IMR-90 (cell line): ENCODE results near the gene HES4. TPM values are rescaled to one million over a fixed set of nuclear protein-coding genes. Genes with fewer than 3 reads are reported as not detected.
A peak's percentile ranks its signal among the peaks of the same experiment; 100 is the strongest.

Experiments
- ATAC-seq: fragments of 200-7000 bp; cut with Tn5 transposase; 2 replicates; pipeline ENCODE4 v1.9.1; 2020; ENCODE audit warnings: low read depth, mild to moderate bottlenecking, moderate library complexity
- BruUV-seq: library from RNA; stranded (reverse); fragments of 400-500 nt; replicated peaks from 2 replicates; lab custom pipeline; 2021; lab: Mats Ljungman, UMichigan
- CTCF ChIA-PET: fragments of 300-600 bp; formaldehyde crosslinking; extraction: SDS; loops from one replicate; lab custom pipeline; 2021; ENCODE audit warnings: antibody characterized with exemption; lab: Yijun Ruan, JAX
- POLR2A ChIA-PET: fragments of 300-600 bp; sonication (Branson Sonifier 250); formaldehyde crosslinking; loops from one replicate; lab custom pipeline; 2022; ENCODE audit warnings: antibody characterized with exemption; ENCODE audit not compliant: unreplicated experiment; lab: Charles Lee
- DNase-seq: peaks from one replicate; pipeline ENCODE4 v3.0.0; 2013
- H2AFZ ChIP-seq: replicated peaks from 2 replicates; pipeline ENCODE3; 2013; ENCODE audit warnings: low read length, mild to moderate bottlenecking; ENCODE audit not compliant: poor library complexity
- H2AK5ac ChIP-seq: 2 replicates; pipeline ENCODE4 v1.6.1; 2013; ENCODE audit warnings: low read depth, low read length, inconsistent platforms
- H2AK9ac ChIP-seq: replicated peaks from 2 replicates; pipeline ENCODE3; 2013; ENCODE audit warnings: mild to moderate bottlenecking, low read depth, low read length, moderate library complexity; ENCODE audit not compliant: poor library complexity
- H2BK120ac ChIP-seq: 2 replicates; pipeline ENCODE4 v1.6.1; 2013; ENCODE audit warnings: low read depth, low read length, inconsistent platforms
- H2BK15ac ChIP-seq: 3 replicates; pipeline ENCODE4 v1.6.1; 2013; ENCODE audit warnings: low read depth, low read length, inconsistent platforms
- H2BK20ac ChIP-seq: 2 replicates; pipeline ENCODE4 v1.6.1; 2013; ENCODE audit warnings: low read depth, mild to moderate bottlenecking, inconsistent platforms, low read length, moderate library complexity
- H2BK5ac ChIP-seq: 2 replicates; pipeline ENCODE4 v1.6.1; 2013; ENCODE audit warnings: mild to moderate bottlenecking, low read depth, low read length, inconsistent platforms; ENCODE audit not compliant: poor library complexity, severe bottlenecking
- H3K14ac ChIP-seq: replicated peaks from 2 replicates; pipeline ENCODE4 v1.6.1; 2013; ENCODE audit warnings: low read depth, low read length, inconsistent platforms
- H3K18ac ChIP-seq: 2 replicates; pipeline ENCODE4 v1.6.1; 2013; ENCODE audit warnings: low read depth, low read length, control low read depth
- H3K23ac ChIP-seq: 2 replicates; pipeline ENCODE4 v1.6.1; 2013; ENCODE audit warnings: low read depth, low read length, inconsistent platforms
- H3K27ac ChIP-seq: 2 replicates; pipeline ENCODE4 v1.5.1; 2013; ENCODE audit warnings: mild to moderate bottlenecking, control low read depth, low read length; ENCODE audit not compliant: insufficient read depth
- H3K27me3 ChIP-seq: 2 replicates; pipeline ENCODE4 v1.6.1; 2013; ENCODE audit warnings: low read length; ENCODE audit not compliant: control insufficient read depth, insufficient read depth
- H3K36me3 ChIP-seq: 2 replicates; pipeline ENCODE4 v1.6.1; 2013; ENCODE audit warnings: low read length, mixed read lengths; ENCODE audit not compliant: control insufficient read depth, insufficient read depth
- H3K4ac ChIP-seq: 2 replicates; pipeline ENCODE4 v1.6.1; 2013; ENCODE audit warnings: low read depth, low read length, inconsistent platforms
- H3K4me1 ChIP-seq: 2 replicates; pipeline ENCODE4 v1.6.1; 2013; ENCODE audit warnings: low read length, mixed read lengths; ENCODE audit not compliant: control insufficient read depth, insufficient read depth
- H3K4me2 ChIP-seq: 2 replicates; pipeline ENCODE4 v1.6.1; 2013; ENCODE audit warnings: low read depth, mild to moderate bottlenecking, control low read depth, low read length, moderate library complexity
- H3K4me3 ChIP-seq: 2 replicates; pipeline ENCODE4 v1.5.1; 2013; ENCODE audit warnings: low read depth, mild to moderate bottlenecking, control low read depth, low read length, moderate library complexity; ENCODE audit not compliant: insufficient read depth
- H3K56ac ChIP-seq: 2 replicates; pipeline ENCODE4 v1.6.1; 2013; ENCODE audit warnings: low read length, inconsistent platforms; ENCODE audit not compliant: insufficient read depth; ENCODE audit errors: extremely low read depth
- H3K79me1 ChIP-seq, 2 experiments: 2 replicates each; pipeline ENCODE4 v1.6.1; 2013; ENCODE audit warnings: low read length in 2 of 2, inconsistent platforms in 1 of 2, low read depth in 1 of 2
- H3K9ac ChIP-seq: 2 replicates; pipeline ENCODE4 v1.6.1; 2013; ENCODE audit warnings: low read depth, low read length, control low read depth
- H3K9me1 ChIP-seq: 2 replicates; pipeline ENCODE4 v1.6.1; 2013; ENCODE audit warnings: low read length, inconsistent platforms; ENCODE audit not compliant: insufficient read depth
- H3K9me3 ChIP-seq: 2 replicates; pipeline ENCODE4 v1.6.1; 2013; ENCODE audit warnings: low read length; ENCODE audit not compliant: control insufficient read depth, insufficient read depth
- H4K20me1 ChIP-seq: 2 replicates; pipeline ENCODE4 v1.6.1; 2013; ENCODE audit warnings: low read length, inconsistent platforms; ENCODE audit not compliant: insufficient read depth
- H4K5ac ChIP-seq: 2 replicates; pipeline ENCODE4 v1.6.1; 2013; ENCODE audit warnings: mild to moderate bottlenecking, low read depth, low read length, control low read depth
- H4K8ac ChIP-seq, 2 experiments: 2 replicates each; pipeline ENCODE4 v1.6.1; 2013; ENCODE audit warnings: low read depth in 2 of 2, low read length in 2 of 2, control low read depth in 1 of 2, inconsistent platforms in 1 of 2
- H4K91ac ChIP-seq: 2 replicates; pipeline ENCODE4 v1.6.1; 2013; ENCODE audit warnings: low read depth, low read length, inconsistent platforms; ENCODE audit not compliant: insufficient read depth
- BHLHE40 ChIP-seq: fragments of 150-350 bp; IDR thresholded peaks from 2 replicates; pipeline ENCODE4 v1.6.1; 2016; ENCODE audit warnings: mild to moderate bottlenecking, low read depth, low read length
- CEBPB ChIP-seq: IDR thresholded peaks from 2 replicates; pipeline ENCODE4 v1.6.1; 2012; ENCODE audit warnings: low read depth, low read length, improper control_type of control experiment
- CHD1 ChIP-seq: IDR thresholded peaks from 2 replicates; pipeline ENCODE4 v1.6.1; 2012; ENCODE audit warnings: low read depth, low read length, improper control_type of control experiment
- FOS ChIP-seq: fragments of 150-350 bp; IDR thresholded peaks from 2 replicates; pipeline ENCODE4 v1.6.1; 2016; ENCODE audit warnings: low read depth, low read length
- MAZ ChIP-seq: IDR thresholded peaks from 2 replicates; pipeline ENCODE4 v1.6.1; 2012; ENCODE audit warnings: low read depth, mild to moderate bottlenecking, low read length, improper control_type of control experiment, moderate library complexity, borderline replicate concordance
- MXI1 ChIP-seq: IDR thresholded peaks from 2 replicates; pipeline ENCODE4 v1.6.1; 2012; ENCODE audit warnings: low read depth, mild to moderate bottlenecking, low read length, moderate library complexity, borderline replicate concordance
- NFE2L2 ChIP-seq: fragments of 150-350 bp; IDR thresholded peaks from 2 replicates; pipeline ENCODE4 v1.6.1; 2016; ENCODE audit warnings: low read depth, mild to moderate bottlenecking, low read length
- POLR2A ChIP-seq: IDR thresholded peaks from 2 replicates; pipeline ENCODE4 v1.6.1; 2012; ENCODE audit warnings: mild to moderate bottlenecking, low read depth, low read length
- RAD21 ChIP-seq: IDR thresholded peaks from 2 replicates; pipeline ENCODE4 v1.6.1; 2012; ENCODE audit warnings: low read length, improper control_type of control experiment
- RCOR1 ChIP-seq: IDR thresholded peaks from 2 replicates; pipeline ENCODE4 v1.6.1; 2012; ENCODE audit warnings: mild to moderate bottlenecking, low read length, improper control_type of control experiment; ENCODE audit not compliant: insufficient replicate concordance
- SMC3 ChIP-seq: fragments of 150-350 bp; IDR thresholded peaks from 2 replicates; pipeline ENCODE4 v1.6.1; 2016; ENCODE audit warnings: low read depth, mild to moderate bottlenecking, antibody characterized with exemption, low read length, moderate library complexity
- WGBS, 2 experiments: methylation state at CpG; one replicate each; pipeline versions ENCODE4 v1.1.5 to v1.1.7; 2013; ENCODE audit warnings: missing lambda C conversion rate in 2 of 2; ENCODE audit not compliant: insufficient read length in 1 of 2; ENCODE audit errors: extremely low coverage in 2 of 2; 5-methylcytosine and 5-hydroxymethylcytosine counted together
- dilution Hi-C: fragments of 300-500 bp; cut with HindIII; formaldehyde crosslinking; loops from one replicate; pipeline ENCODE4 v1.14.3; 2018; ENCODE audit warnings: low sequenced_read_pairs; ENCODE audit not compliant: unreplicated experiment
- in situ Hi-C: fragments of 300-500 bp; cut with MboI; formaldehyde crosslinking; loops from 3 replicates; pipeline ENCODE4 v1.14.3; 2019; ENCODE audit warnings: low sequenced_read_pairs, inconsistent platforms, mixed read lengths
- intact Hi-C: fragments of 100-400 bp; cut with micrococcal nuclease; formaldehyde crosslinking; loops from 2 replicates; pipeline ENCODE4 v1.10.0; 2022
- polyA plus RNA-seq, 3 experiments: library from polyadenylated mRNA; depleted of rRNA; stranded (reverse); fragments of >200 nt; gene quantifications; 2 replicates each; pipeline ENCODE4 v1.2.3, GENCODE V29; 2012; ENCODE audit warnings: low replicate concordance in 1 of 3
- total RNA-seq: library from RNA; depleted of rRNA; stranded (reverse); fragments of >200 nt; gene quantifications from 2 replicates; pipeline ENCODE4 v1.2.3, GENCODE V29; 2012
- TF ChIP-seq, protein P1 (sequence below): fragments of 150-350 bp; IDR thresholded peaks from 2 replicates; pipeline ENCODE4 v1.6.1; 2016; ENCODE audit warnings: low read depth, mild to moderate bottlenecking, low read length, moderate library complexity, borderline replicate concordance
- TF ChIP-seq, protein P2 (sequence below): fragments of 150-350 bp; IDR thresholded peaks from 2 replicates; pipeline ENCODE4 v1.6.1; 2017; ENCODE audit warnings: mild to moderate bottlenecking, antibody characterized with exemption, low read length, low read depth
- TF ChIP-seq, protein P3 (sequence below): conservative IDR thresholded peaks from 2 replicates; pipeline ENCODE4 v1.5.1; 2012; ENCODE audit warnings: mild to moderate bottlenecking, low read depth, low read length, improper control_type of control experiment

HES4 gene
- total and polyA plus RNA-seq, 2 of the 4 experiments (the other 2 are of a cell fraction), result 1.4 to 11.7 TPM

DNA sequence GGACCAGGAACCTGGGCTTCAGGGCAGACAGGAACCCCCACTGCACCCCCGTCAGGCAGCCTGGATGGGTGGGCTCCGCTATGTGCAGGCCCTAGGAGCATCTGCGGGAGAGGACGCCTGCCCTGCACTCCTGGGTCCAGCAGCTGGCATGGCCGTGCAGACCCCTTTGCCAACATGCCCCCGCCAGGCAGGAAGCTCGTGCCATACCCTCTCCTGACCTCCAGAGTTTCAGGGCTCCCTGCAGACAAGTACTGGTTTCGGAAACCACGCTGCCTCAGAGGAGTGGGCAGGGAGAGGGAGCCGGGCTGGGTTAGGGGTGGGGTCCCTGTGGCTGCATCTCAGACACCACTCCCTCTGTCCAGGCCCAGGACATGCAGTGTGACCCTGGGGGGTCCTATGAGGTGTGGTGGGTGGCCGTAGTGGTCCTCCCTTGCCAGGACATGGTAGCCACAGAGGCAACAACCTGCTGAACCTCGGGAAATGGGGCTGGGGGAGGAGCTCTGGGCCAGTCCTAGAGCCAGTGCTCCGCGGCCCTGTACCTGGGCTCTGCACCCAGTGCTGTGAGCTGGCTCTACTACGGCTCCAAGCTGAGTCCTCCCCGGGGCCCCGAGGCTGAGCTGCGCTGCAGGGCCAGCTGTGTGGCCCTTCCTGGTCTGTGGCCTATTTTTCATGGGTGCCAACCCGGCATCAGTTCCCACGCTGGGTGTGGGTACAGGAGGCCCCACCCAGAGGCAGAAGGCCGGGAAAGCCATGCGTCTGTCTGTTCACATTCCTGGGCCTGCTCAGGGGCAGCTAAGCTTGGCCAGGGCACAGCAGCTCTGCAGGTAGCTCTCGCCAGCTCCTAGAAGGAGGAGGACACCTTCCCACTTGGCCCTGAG lies 32.2 kb downstream of the HES4 start:
- Histone ChIP-seq H3K9me3 (no peaks in the 10 kb centered on the region), H3K18ac (no peak overlapping the region), H2BK5ac (no peak overlapping the region), H3K23ac (no peak overlapping the region), H3K4me1 (peaks cover 6% of the 10 kb centered on the region; the same call in 1 of the 2 replicates), H4K5ac (no peak overlapping the region), H3K4me2 (no peak overlapping the region), H3K56ac (no peak overlapping the region), H2AFZ (peak overlapping the region; percentile 91), H3K14ac (no peak overlapping the region), H4K91ac (no peak overlapping the region; the same call in 1 of the 2 replicates), H3K27ac (no peak overlapping the region), H4K20me1 (no peaks in the 10 kb centered on the region; the same call in 1 of the 2 replicates), H3K9ac (no peak overlapping the region), H3K27me3 (peaks cover 5% of the 10 kb centered on the region; the same call in 1 of the 2 replicates), H3K9me1 (peaks cover 6% of the 10 kb centered on the region), H3K79me1 (peaks cover 0 to 10% of the 10 kb centered on the region in 2 experiments; a peak in 1 of 4 replicates), H2BK20ac (no peak overlapping the region), H2AK5ac (peak overlapping the region; percentile 72; the same call in 1 of the 2 replicates), H4K8ac (peak overlapping the region in 1 of 2 experiments; percentile 59; a peak in 2 of 4 replicates), H3K4ac (no peak overlapping the region; the same call in 1 of the 2 replicates), H2AK9ac (peak overlapping the region; percentile 81), H2BK120ac (no peak overlapping the region), H3K4me3 (no peak overlapping the region), H2BK15ac (no peak overlapping the region), H3K36me3 (peaks cover 11% of the 10 kb centered on the region)
- CTCF ChIA-PET, result no interaction called here
- POLR2A ChIA-PET, result no interaction called here
- DNase-seq (no peak), ATAC-seq (no peak)
- 84% methylated on average over 8 of the region's 23 CpGs; no CpG with 5 or more reads in 1 of the 2 experiments for WGBS, 2 experiments
- in situ Hi-C loops, result no loop called here
- intact Hi-C loops, result no loop called here
- BruUV-seq, result no TSS peak
- dilution Hi-C loops, result no loop called here
- TF ChIP-seq NFE2L2 (no peak), CHD1 (no peak), BHLHE40 (no peak), SMC3 (no peak), RAD21 (no peak), MAZ (no peak), MXI1 (no peak), CEBPB (no peak), POLR2A (no peak), FOS (no peak), RCOR1 (no peak)
- TF ChIP-seq, protein P1, sequence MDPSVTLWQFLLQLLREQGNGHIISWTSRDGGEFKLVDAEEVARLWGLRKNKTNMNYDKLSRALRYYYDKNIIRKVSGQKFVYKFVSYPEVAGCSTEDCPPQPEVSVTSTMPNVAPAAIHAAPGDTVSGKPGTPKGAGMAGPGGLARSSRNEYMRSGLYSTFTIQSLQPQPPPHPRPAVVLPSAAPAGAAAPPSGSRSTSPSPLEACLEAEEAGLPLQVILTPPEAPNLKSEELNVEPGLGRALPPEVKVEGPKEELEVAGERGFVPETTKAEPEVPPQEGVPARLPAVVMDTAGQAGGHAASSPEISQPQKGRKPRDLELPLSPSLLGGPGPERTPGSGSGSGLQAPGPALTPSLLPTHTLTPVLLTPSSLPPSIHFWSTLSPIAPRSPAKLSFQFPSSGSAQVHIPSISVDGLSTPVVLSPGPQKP, result no peak
- TF ChIP-seq, protein P2, sequence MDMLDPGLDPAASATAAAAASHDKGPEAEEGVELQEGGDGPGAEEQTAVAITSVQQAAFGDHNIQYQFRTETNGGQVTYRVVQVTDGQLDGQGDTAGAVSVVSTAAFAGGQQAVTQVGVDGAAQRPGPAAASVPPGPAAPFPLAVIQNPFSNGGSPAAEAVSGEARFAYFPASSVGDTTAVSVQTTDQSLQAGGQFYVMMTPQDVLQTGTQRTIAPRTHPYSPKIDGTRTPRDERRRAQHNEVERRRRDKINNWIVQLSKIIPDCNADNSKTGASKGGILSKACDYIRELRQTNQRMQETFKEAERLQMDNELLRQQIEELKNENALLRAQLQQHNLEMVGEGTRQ, result no peak
- TF ChIP-seq, protein P3, sequence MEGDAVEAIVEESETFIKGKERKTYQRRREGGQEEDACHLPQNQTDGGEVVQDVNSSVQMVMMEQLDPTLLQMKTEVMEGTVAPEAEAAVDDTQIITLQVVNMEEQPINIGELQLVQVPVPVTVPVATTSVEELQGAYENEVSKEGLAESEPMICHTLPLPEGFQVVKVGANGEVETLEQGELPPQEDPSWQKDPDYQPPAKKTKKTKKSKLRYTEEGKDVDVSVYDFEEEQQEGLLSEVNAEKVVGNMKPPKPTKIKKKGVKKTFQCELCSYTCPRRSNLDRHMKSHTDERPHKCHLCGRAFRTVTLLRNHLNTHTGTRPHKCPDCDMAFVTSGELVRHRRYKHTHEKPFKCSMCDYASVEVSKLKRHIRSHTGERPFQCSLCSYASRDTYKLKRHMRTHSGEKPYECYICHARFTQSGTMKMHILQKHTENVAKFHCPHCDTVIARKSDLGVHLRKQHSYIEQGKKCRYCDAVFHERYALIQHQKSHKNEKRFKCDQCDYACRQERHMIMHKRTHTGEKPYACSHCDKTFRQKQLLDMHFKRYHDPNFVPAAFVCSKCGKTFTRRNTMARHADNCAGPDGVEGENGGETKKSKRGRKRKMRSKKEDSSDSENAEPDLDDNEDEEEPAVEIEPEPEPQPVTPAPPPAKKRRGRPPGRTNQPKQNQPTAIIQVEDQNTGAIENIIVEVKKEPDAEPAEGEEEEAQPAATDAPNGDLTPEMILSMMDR, result no peak
